Measurements from ENCODE around the gene PROB1. TPM values are rescaled to one million over a fixed set of nuclear protein-coding genes. Genes with fewer than 3 reads are reported as not detected.

PROB1 gene
- total RNA-seq, 1 experiment from 2014 or later: 3.4 TPM

DNA sequence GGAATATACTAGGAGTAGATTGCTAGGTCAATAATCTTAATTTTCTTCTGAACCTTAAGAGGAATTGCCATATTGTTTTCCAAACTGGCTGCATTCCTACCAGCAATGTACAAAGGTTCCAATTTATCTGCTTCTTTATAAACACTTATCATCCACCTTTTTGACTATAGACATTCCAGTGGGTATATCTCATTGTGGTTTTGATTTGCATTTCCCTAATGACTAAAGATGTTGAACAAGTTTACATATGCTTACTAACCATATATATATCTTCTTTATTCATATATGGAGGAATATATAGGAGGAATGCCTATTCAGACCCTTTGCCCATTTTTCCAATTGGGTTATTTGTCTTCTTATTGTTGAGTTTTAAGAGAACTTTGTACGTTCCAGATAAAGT, 36.8 kb upstream of the PROB1 start:
- H3T11ph ChIP-seq (ENCODE audit: low read length): no peak overlapping the region
- no peak overlapping the region for H3K4ac ChIP-seq (ENCODE audit: low read depth, low read length)
- no peak overlapping the region for H2BK5ac ChIP-seq (ENCODE audit: insufficient read length, low read length)
- no peaks in the 10 kb centered on the region for H3K4me1 ChIP-seq (ENCODE audit: insufficient read depth, low read length)
- no peak overlapping the region for H3K9ac ChIP-seq (ENCODE audit: extremely low read depth, insufficient read length, low read length)
- H2AFZ ChIP-seq (ENCODE audit: low read length): no peak overlapping the region
- Mint-ChIP-seq H3K4me3 (no peak overlapping the region), H3K27me3 (ENCODE audit: low read depth) (no peaks in the 10 kb centered on the region), H3K27ac (no peak overlapping the region), H3K4me1 (no peaks in the 10 kb centered on the region), H3K9me3 (no peaks in the 10 kb centered on the region), H3K36me3 (ENCODE audit: insufficient read depth in 1 of 3, low read depth in 3 of 3) (peaks cover 8 to 50% (median 24%) of the 10 kb centered on the region in 3 experiments; a peak in 6 of 7 replicates)
- H3K18ac ChIP-seq (ENCODE audit: insufficient read length, low read depth, low read length): no peak overlapping the region
- no peak overlapping the region for H4K8ac ChIP-seq (replicated peaks; ENCODE audit: insufficient read length, low read depth, low read length)
- H3K14ac ChIP-seq (ENCODE audit: insufficient read depth, low read length): no peak overlapping the region
- H2BK12ac ChIP-seq (ENCODE audit: insufficient read length, low read depth, low read length): no peak overlapping the region
- TF ChIP-seq CTCF (conservative IDR thresholded peaks at IDR 0.05): no peak
- H2BK20ac ChIP-seq (ENCODE audit: low read depth, low read length, poor library complexity, severe bottlenecking): no peak overlapping the region
- no peak overlapping the region for H3K4me2 ChIP-seq (ENCODE audit: insufficient read depth, insufficient read length, low read length)
- H3K56ac ChIP-seq (ENCODE audit: insufficient read length, low read depth, low read length): no peak overlapping the region
- no peak overlapping the region for H2AK5ac ChIP-seq (ENCODE audit: insufficient read length, low read length)
- H4K5ac ChIP-seq (ENCODE audit: insufficient read length, low read depth, low read length): no peak overlapping the region
- H3K79me2 ChIP-seq (ENCODE audit: insufficient read depth, low read length): no peaks in the 10 kb centered on the region
- H3K79me1 ChIP-seq (ENCODE audit: insufficient read depth, low read depth, low read length, poor library complexity, severe bottlenecking): no peaks in the 10 kb centered on the region
- WGBS (ENCODE audit: extremely low coverage, insufficient read length, low lambda C conversion rate): no CpG with 5 or more reads among the region's 1 CpG
- no peaks in the 10 kb centered on the region for H4K20me1 ChIP-seq (ENCODE audit: control insufficient read depth, insufficient read depth, insufficient read length)
- H3K23me2 ChIP-seq (ENCODE audit: insufficient read length, low read depth, low read length, poor library complexity, severe bottlenecking): no peaks in the 10 kb centered on the region
- H3K27me3 ChIP-seq (ENCODE audit: insufficient read depth, low read length): no peaks in the 10 kb centered on the region
- H3K27ac ChIP-seq (ENCODE audit: insufficient read length, low read depth, low read length): no peak overlapping the region
- DNase-seq: no peak
- H2BK15ac ChIP-seq (ENCODE audit: low read depth, low read length): no peak overlapping the region
- H3K23ac ChIP-seq (ENCODE audit: insufficient read length, low read depth, low read length): no peak overlapping the region
- no peak overlapping the region for H4K91ac ChIP-seq (ENCODE audit: insufficient read length, low read depth, low read length)
- H2BK120ac ChIP-seq (ENCODE audit: low read depth, low read length, poor library complexity, severe bottlenecking): no peak overlapping the region
- H3K9me3 ChIP-seq (ENCODE audit: control insufficient read depth, low read depth, low read length): no peaks in the 10 kb centered on the region
